ENCODE measurements around the gene PYGO1. TPM values are rescaled to one million over a fixed set of nuclear protein-coding genes. Genes with fewer than 3 reads are reported as not detected.

Gene PYGO1
- total RNA-seq, 2 donors from 2014 or later = not detected

- DNase-seq (no peak), ATAC-seq (no peak)
- Mint-ChIP-seq H3K4me3 (no peak overlapping the region), H3K27me3 (no peaks in the 10 kb centered on the region), H3K27ac (no peak overlapping the region), H3K4me1 (no peaks in the 10 kb centered on the region), H3K36me3 (ENCODE audit: low read depth) (no peaks in the 10 kb centered on the region)
- peaks cover 4% of the 10 kb centered on the region for H3K9me3 ChIP-seq (ENCODE audit: control insufficient read depth, low read length, poor library complexity, severe bottlenecking)
These were observed 35.7 kb downstream of the PYGO1 start for GRCh38 chr15:55552451-55552850.

DNA sequence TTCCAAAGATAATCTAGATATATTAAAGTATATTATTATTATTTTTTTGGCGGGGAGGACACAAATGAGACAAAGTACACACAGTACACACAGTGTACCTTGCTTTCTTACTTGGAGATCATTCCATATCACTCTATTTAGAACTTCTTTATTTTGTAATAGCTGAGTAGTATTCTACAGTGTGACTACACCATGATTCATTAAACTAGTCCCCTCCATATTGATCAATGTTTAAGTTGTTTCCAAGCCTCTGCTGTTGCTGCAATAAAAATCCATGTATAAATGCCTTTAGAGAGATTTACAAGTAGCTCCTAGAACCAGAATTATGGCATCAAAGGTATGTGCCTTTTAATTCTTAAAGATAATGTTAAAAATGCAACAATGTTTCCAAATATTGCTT is 38.8 kb downstream of the PYGO1 start:
- H3K9me3 ChIP-seq (ENCODE audit: control insufficient read depth, low read length, poor library complexity, severe bottlenecking) = no peaks in the 10 kb centered on the region
- no peak overlapping the region for H3K4me3 Mint-ChIP-seq
- H3K27ac Mint-ChIP-seq = no peak overlapping the region
- H3K4me1 Mint-ChIP-seq = no peaks in the 10 kb centered on the region
- H3K27me3 Mint-ChIP-seq = peaks cover 17% of the 10 kb centered on the region
- DNase-seq = no peak
- H3K36me3 Mint-ChIP-seq (ENCODE audit: low read depth) = no peaks in the 10 kb centered on the region
- ATAC-seq = no peak

GRCh38 chr15:55546718-55547117 is 41.4 kb downstream of the PYGO1 start:
- no peak overlapping the region for H3K4me3 Mint-ChIP-seq
- no peak overlapping the region for H3K27ac Mint-ChIP-seq
- no peaks in the 10 kb centered on the region for H3K36me3 Mint-ChIP-seq (ENCODE audit: low read depth)

GRCh38 chr15:55535436-55535835 is 52.7 kb downstream of the PYGO1 start:
- Mint-ChIP-seq H3K36me3 (ENCODE audit: low read depth) (peaks cover 3% of the 10 kb centered on the region), H3K27me3 (peaks cover 23% of the 10 kb centered on the region), H3K27ac (no peak overlapping the region), H3K4me1 (peaks cover 3% of the 10 kb centered on the region), H3K4me3 (no peak overlapping the region)
- no peak for DNase-seq
- no peak for ATAC-seq
- no peaks in the 10 kb centered on the region for H3K9me3 ChIP-seq (ENCODE audit: control insufficient read depth, low read length, poor library complexity, severe bottlenecking)

More at GRCh38 chr15:55546718-55547117, 41.4 kb downstream of the PYGO1 start:
- no peak for ATAC-seq
- no peaks in the 10 kb centered on the region for H3K9me3 ChIP-seq (ENCODE audit: control insufficient read depth, low read length, poor library complexity, severe bottlenecking)
- DNase-seq = no peak
- H3K4me1 Mint-ChIP-seq = no peaks in the 10 kb centered on the region
- H3K27me3 Mint-ChIP-seq = peaks cover 17% of the 10 kb centered on the region

- Mint-ChIP-seq H3K36me3 (ENCODE audit: low read depth) (peaks cover 3% of the 10 kb centered on the region), H3K27ac (no peak overlapping the region), H3K4me1 (peaks cover 3% of the 10 kb centered on the region), H3K4me3 (no peak overlapping the region), H3K27me3 (peaks cover 17% of the 10 kb centered on the region)
- H3K9me3 ChIP-seq (ENCODE audit: control insufficient read depth, low read length, poor library complexity, severe bottlenecking) = no peaks in the 10 kb centered on the region
- ATAC-seq = no peak
- no peak for DNase-seq
These were observed 55.2 kb downstream of the PYGO1 start for GRCh38 chr15:55532944-55533343.

DNA sequence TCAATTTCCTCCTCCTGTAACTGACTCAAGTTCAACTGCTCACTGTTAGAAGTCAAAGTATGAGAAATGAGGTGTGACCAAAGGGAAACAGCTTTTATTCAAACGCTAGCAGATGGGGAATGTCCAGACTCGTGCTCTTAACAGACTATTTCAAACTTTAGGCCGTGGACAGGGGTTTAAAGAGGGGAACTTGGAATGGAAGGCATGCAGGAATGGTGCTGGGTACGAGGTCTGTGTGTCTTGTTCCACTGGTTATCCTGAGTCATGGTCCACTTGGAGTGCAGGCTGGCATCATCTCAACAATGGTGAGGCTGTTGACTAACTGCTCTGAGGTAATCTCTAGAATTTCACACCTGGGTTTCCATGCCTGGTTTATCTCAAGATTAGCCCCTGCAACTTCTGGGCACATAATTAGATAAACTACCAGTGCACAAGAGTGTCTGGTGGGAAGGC is 57.3 kb downstream of the PYGO1 start:
- no peaks in the 10 kb centered on the region for H3K9me3 ChIP-seq (ENCODE audit: control insufficient read depth, low read length, poor library complexity, severe bottlenecking)
- no peak for DNase-seq
- no peak overlapping the region for H3K27ac Mint-ChIP-seq
- peaks cover 11% of the 10 kb centered on the region for H3K27me3 Mint-ChIP-seq
- no peak overlapping the region for H3K4me3 Mint-ChIP-seq
- H3K36me3 Mint-ChIP-seq (ENCODE audit: low read depth) = no peaks in the 10 kb centered on the region
- ATAC-seq = no peak
- H3K4me1 Mint-ChIP-seq = peaks cover 5% of the 10 kb centered on the region

DNA sequence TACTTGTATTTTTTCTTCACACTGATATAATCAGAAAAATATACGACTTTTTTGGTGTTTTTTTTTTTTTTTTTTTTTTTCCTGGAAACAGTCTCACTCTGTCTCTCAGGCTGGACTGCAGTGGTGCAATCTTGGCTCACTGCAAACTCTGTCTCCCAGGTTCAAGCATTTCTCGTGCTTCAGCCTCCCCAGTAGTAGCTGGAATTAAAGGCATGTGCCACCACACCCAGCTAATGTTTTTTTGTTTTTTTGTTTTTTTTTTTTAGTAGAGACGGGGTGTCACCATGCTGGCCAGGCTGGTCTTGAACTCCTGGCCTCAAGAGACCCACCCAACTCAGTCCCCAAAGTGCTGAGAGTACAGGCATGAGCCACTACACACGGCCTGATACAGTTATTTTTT is 59.3 kb downstream of the PYGO1 start:
- H3K36me3 Mint-ChIP-seq (ENCODE audit: low read depth) = no peaks in the 10 kb centered on the region
- H3K27me3 Mint-ChIP-seq = peaks cover 11% of the 10 kb centered on the region
- H3K4me3 Mint-ChIP-seq = no peak overlapping the region
- ATAC-seq = no peak
- peaks cover 2% of the 10 kb centered on the region for H3K4me1 Mint-ChIP-seq
- no peak for DNase-seq
- no peak overlapping the region for H3K27ac Mint-ChIP-seq
- H3K9me3 ChIP-seq (ENCODE audit: control insufficient read depth, low read length, poor library complexity, severe bottlenecking) = no peaks in the 10 kb centered on the region

DNA sequence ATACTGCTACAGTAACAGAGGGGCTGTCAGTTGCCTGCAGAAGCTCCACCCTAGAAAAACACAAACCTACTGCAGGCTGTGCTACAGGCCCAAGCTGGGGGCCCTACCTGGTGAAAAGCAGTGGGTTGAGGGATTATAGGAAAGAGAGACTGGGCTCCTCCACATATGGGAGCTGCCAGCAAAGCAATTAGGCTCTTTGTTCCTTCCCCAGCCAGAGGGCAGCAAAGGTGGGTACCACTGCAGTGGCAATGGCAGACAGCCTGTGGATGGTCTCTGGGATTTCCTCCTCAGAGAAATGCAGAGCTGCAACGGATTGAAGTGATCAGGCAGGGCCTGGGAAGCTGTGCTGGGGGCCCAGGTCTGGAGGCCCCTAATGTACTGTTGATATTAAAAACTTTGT is 61.0 kb downstream of the PYGO1 start:
- Mint-ChIP-seq H3K27ac (no peak overlapping the region), H3K4me1 (peaks cover 2% of the 10 kb centered on the region), H3K36me3 (ENCODE audit: low read depth) (no peaks in the 10 kb centered on the region), H3K4me3 (no peak overlapping the region), H3K27me3 (no peaks in the 10 kb centered on the region)
- ATAC-seq = no peak
- no peaks in the 10 kb centered on the region for H3K9me3 ChIP-seq (ENCODE audit: control insufficient read depth, low read length, poor library complexity, severe bottlenecking)
- no peak for DNase-seq

DNA sequence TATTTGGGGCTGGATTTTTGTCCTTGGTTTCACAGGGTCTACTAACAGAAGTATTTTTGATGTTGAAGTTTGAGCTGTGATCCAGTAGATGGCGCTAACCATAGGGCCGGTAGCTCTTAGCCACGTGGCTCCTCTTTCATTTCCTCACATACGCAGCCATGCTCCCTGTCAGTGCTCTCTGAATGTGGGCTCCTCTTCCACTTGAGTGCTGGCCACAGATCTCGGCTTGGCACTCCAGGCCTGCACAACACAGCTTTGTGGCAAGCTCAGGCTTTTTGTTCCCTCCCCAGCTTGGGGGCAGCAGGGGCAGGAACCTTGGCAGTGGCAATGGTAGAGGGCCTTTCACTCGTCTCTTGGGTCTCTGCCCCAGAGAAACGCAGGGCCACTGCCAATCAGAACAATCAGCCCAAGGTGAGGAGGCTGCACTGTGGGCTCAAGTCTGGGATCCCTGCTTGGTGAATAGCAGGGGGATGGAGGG is 61.5 kb downstream of the PYGO1 start:
- H3K4me3 Mint-ChIP-seq = no peak overlapping the region
- H3K9me3 ChIP-seq (ENCODE audit: control insufficient read depth, low read length, poor library complexity, severe bottlenecking) = no peaks in the 10 kb centered on the region
- no peaks in the 10 kb centered on the region for H3K36me3 Mint-ChIP-seq (ENCODE audit: low read depth)
- no peak for DNase-seq
- H3K4me1 Mint-ChIP-seq = peaks cover 2% of the 10 kb centered on the region
- ATAC-seq = peak; percentile 64
- H3K27me3 Mint-ChIP-seq = no peaks in the 10 kb centered on the region
- H3K27ac Mint-ChIP-seq = no peak overlapping the region

DNA sequence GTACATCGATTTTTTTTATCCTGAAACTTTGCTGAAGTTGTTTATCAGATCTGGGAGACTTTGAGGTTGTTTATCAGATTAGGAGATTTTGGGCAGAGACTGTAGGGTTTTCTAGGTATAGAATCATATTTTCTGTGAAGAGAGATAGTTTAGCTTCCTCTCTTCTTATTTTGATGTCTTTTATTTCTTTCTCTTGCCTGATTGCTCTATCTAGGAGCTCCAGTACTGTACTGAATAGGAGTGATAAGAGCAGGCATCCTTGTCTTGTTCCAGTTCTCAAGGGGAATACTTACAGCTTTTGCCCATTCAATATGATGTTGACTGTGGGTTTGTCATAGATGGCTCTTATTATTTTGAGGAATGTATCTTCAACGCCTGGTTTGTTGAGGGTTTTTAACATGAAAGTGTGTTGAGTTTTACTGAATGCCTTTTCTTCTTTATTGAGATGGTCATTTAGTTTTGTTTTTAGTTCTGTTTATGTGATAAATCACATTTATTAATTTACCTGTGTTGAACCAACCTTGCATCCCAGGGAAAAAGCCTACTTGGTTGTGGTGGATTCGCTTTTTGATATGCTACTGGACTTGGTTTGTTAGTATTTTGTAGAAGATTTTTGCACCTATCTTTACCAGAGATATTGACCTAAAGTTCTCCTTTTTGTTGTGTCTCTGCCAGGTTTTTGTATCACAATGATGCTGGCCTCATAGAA is 65.2 kb downstream of the PYGO1 start:
- H3K27me3 Mint-ChIP-seq = peaks cover 11% of the 10 kb centered on the region
- no peak for ATAC-seq

GRCh38 chr15:55518641-55519040 is 69.5 kb downstream of the PYGO1 start:
- no peak overlapping the region for H3K4me3 Mint-ChIP-seq
- H3K36me3 Mint-ChIP-seq (ENCODE audit: low read depth) = no peaks in the 10 kb centered on the region
- H3K4me1 Mint-ChIP-seq = no peaks in the 10 kb centered on the region
- no peaks in the 10 kb centered on the region for H3K9me3 ChIP-seq (ENCODE audit: control insufficient read depth, low read length, poor library complexity, severe bottlenecking)
- ATAC-seq (no peak), DNase-seq (no peak)
- peaks cover 11% of the 10 kb centered on the region for H3K27me3 Mint-ChIP-seq
- H3K27ac Mint-ChIP-seq = no peak overlapping the region

More for the DNA sequence above, 65.2 kb downstream of the PYGO1 start:
- Mint-ChIP-seq H3K36me3 (ENCODE audit: low read depth) (no peaks in the 10 kb centered on the region), H3K4me1 (peaks cover 2% of the 10 kb centered on the region), H3K27ac (no peak overlapping the region), H3K4me3 (no peak overlapping the region)
- no peak for DNase-seq
- H3K9me3 ChIP-seq (ENCODE audit: control insufficient read depth, low read length, poor library complexity, severe bottlenecking) = no peaks in the 10 kb centered on the region

DNA sequence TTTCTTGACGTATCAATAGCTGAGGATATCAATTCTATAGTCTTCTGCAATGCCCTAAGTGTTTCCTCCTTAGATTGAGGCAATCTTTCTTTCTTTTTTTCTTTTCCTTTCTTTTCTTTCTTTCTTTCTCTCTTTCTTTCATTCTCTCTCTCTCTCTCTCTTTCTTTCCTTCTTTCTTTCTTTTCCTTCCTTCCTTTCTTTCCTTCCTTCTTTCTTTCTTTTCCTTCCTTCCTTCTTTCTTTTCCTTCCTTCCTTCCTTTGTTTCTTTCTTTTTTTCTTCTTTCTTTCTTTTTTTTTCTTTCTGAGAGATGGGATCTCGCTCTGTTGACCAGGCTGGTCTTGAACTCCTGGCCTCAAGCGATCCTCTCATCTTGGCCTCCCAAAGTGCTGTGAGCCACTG is 70.1 kb downstream of the PYGO1 start:
- Mint-ChIP-seq H3K27me3 (peaks cover 11% of the 10 kb centered on the region), H3K36me3 (ENCODE audit: low read depth) (no peaks in the 10 kb centered on the region), H3K4me1 (no peaks in the 10 kb centered on the region), H3K27ac (no peak overlapping the region), H3K4me3 (no peak overlapping the region)
- no peak for DNase-seq
- H3K9me3 ChIP-seq (ENCODE audit: control insufficient read depth, low read length, poor library complexity, severe bottlenecking) = no peaks in the 10 kb centered on the region
- no peak for ATAC-seq

DNA sequence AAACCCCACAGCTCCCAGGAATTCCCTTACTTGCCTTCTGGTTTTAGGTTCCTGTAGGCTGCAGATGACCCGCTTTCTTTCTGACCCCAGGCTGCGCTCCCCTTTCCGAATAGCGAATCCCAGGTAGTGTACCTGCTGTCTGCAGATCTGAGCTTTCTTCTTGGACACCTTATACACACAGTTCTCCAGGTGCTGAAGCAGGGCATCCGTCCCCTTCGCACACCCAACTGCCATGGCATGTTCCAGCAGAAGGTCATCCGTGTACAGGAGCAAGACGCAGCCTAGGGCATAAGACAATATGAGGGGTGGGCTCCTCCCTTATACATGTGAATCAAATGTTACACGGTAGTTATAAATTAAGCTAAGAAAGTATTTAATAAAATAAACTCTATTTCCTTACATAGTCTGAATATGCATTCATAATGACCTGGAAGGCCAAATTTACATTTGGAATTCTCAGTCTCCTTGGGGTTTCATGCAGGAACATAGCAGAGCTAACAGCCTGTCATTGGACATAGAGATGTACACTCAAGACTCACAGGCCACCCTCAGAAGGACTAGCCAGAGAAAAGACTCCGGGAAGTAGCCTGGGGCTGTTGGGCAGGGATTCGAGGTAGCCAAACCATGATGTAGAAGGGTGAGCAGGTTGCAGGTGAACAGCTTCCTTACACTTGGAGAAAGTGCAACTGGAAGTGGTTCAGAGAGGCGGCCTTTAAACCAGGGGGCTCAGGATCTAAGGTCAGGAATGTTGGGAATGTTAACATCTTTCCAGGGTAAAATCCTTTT is 72.0 kb downstream of the PYGO1 start:
- Mint-ChIP-seq H3K4me1 (no peaks in the 10 kb centered on the region), H3K27me3 (peaks cover 21% of the 10 kb centered on the region), H3K36me3 (ENCODE audit: low read depth) (no peaks in the 10 kb centered on the region), H3K27ac (no peak overlapping the region), H3K4me3 (no peak overlapping the region)
- DNase-seq (no peak), ATAC-seq (no peak)
- no peaks in the 10 kb centered on the region for H3K9me3 ChIP-seq (ENCODE audit: control insufficient read depth, low read length, poor library complexity, severe bottlenecking)

Measured in T-helper 17 cell (primary cell).